PFSK-1 (cell line): Measurements from ENCODE around the gene CNTFR.

Experiments used
- FOXP2 ChIP-seq: optimal IDR thresholded peaks from 2 replicates; pipeline ENCODE3; 2011; ENCODE audit warnings: borderline replicate concordance, control low read depth, inconsistent platforms; ENCODE audit not compliant: insufficient read depth; ENCODE audit errors: extremely low read length, extremely low read depth
- POLR2AphosphoS5 ChIP-seq: IDR thresholded peaks from 2 replicates; pipeline ENCODE4 v1.6.1; 2012; ENCODE audit warnings: low read depth, mild to moderate bottlenecking, control low read depth, low read length, moderate library complexity
- SIN3A ChIP-seq: IDR thresholded peaks from 2 replicates; pipeline ENCODE4 v1.6.1; 2012; ENCODE audit warnings: mild to moderate bottlenecking, low read length, moderate library complexity, borderline replicate concordance; ENCODE audit not compliant: insufficient read depth
- TAF1 ChIP-seq: IDR thresholded peaks from 2 replicates; pipeline ENCODE4 v1.6.1; 2012; ENCODE audit warnings: low read length, control low read depth, borderline replicate concordance; ENCODE audit not compliant: insufficient read depth
- TF ChIP-seq, protein P1 (sequence below), 2 experiments: IDR thresholded peaks; 2 replicates each; pipeline versions ENCODE4 v1.6.1 to v1.8.0; 2011 to 2012; ENCODE audit warnings: low read depth in 2 of 2, low read length in 2 of 2, control low read depth in 1 of 2, inconsistent platforms in 1 of 2, mild to moderate bottlenecking in 1 of 2, moderate library complexity in 1 of 2; ENCODE audit not compliant: insufficient read depth in 1 of 2

CNTFR gene

DNA sequence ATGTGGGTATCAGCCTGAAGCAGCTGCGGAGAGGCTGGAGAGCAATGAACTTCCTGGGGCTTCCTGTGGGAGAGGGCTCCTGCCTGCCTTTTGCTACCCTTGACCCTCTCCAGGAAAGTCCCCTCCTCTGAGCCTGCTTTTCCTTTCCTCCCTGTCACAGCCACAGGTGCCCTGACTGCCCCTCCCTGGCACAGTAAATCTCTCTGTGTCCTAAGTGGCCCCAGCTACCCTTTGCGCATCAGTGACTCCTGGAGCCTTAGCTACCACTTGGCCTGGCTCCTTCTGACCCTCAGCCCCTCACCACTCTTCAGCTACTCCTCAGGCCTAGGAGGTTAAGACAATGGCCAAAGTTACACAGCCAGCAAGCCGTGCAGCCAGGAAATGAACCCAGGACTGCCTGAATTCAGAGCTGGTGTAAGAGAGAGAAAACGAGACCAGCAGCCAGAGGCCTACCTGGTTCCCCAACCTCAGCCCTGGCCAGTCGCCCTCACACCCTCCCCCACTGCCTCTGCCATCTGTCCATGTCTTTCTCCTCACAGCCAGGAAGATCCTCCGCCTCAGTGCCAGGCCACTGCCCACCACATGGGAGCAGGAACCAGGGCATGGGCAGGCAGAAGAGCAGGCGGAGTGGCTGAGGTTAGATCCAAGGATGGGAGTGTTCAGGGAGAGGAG, 18.6 kb downstream of the CNTFR start:
- TF ChIP-seq, protein P1, sequence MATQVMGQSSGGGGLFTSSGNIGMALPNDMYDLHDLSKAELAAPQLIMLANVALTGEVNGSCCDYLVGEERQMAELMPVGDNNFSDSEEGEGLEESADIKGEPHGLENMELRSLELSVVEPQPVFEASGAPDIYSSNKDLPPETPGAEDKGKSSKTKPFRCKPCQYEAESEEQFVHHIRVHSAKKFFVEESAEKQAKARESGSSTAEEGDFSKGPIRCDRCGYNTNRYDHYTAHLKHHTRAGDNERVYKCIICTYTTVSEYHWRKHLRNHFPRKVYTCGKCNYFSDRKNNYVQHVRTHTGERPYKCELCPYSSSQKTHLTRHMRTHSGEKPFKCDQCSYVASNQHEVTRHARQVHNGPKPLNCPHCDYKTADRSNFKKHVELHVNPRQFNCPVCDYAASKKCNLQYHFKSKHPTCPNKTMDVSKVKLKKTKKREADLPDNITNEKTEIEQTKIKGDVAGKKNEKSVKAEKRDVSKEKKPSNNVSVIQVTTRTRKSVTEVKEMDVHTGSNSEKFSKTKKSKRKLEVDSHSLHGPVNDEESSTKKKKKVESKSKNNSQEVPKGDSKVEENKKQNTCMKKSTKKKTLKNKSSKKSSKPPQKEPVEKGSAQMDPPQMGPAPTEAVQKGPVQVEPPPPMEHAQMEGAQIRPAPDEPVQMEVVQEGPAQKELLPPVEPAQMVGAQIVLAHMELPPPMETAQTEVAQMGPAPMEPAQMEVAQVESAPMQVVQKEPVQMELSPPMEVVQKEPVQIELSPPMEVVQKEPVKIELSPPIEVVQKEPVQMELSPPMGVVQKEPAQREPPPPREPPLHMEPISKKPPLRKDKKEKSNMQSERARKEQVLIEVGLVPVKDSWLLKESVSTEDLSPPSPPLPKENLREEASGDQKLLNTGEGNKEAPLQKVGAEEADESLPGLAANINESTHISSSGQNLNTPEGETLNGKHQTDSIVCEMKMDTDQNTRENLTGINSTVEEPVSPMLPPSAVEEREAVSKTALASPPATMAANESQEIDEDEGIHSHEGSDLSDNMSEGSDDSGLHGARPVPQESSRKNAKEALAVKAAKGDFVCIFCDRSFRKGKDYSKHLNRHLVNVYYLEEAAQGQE (IDR thresholded peaks at IDR 0.05; ENCODE audit: insufficient read depth in 1 of 2, low read depth in 2 of 2, low read length in 2 of 2) = no peak
- TF ChIP-seq POLR2AphosphoS5 (no peak), SIN3A (no peak), FOXP2 (no peak), TAF1 (no peak)

- TF ChIP-seq TAF1 (no peak), SIN3A (no peak), POLR2AphosphoS5 (no peak), FOXP2 (no peak)
- TF ChIP-seq, protein P1 (IDR thresholded peaks at IDR 0.05; ENCODE audit: insufficient read depth in 1 of 2, low read depth in 2 of 2, low read length in 2 of 2) = no peak
These were observed 19.1 kb downstream of the CNTFR start for GRCh38 chr9:34570376-34570775.

GRCh38 chr9:34568774-34569173, 20.8 kb downstream of the CNTFR start:
- TF ChIP-seq, protein P1 (IDR thresholded peaks at IDR 0.05; ENCODE audit: insufficient read depth in 1 of 2, low read depth in 2 of 2, low read length in 2 of 2) = no peak
- no peak for TF ChIP-seq POLR2AphosphoS5
- no peak for TF ChIP-seq SIN3A
- no peak for TF ChIP-seq TAF1
- TF ChIP-seq FOXP2 = no peak

DNA sequence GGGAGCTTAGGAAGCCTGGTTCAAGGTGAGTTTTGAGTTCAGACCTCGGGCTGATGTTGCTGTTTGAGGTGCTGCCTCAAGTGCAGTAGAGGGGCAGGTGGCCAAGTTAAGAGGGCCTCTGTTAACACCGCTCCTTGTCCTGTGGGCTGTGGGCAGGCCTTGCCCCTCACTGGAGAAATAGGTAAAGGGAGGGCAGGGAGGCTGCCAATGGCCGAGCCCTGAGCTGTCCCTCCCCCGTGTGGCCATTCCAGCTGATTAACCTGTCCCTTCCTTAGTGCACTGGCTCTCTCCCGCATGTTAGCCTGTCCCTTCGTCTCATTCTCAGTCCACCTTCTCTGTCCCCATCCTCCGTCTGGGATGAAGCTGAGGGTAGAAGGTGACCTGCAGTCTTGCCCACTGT, 21.4 kb downstream of the CNTFR start:
- TF ChIP-seq POLR2AphosphoS5 = no peak
- no peak for TF ChIP-seq TAF1
- TF ChIP-seq FOXP2 = no peak
- TF ChIP-seq SIN3A = no peak
- TF ChIP-seq, protein P1 (IDR thresholded peaks at IDR 0.05; ENCODE audit: insufficient read depth in 1 of 2, low read depth in 2 of 2, low read length in 2 of 2) = no peak

- TF ChIP-seq, protein P1 (IDR thresholded peaks at IDR 0.05; ENCODE audit: insufficient read depth in 1 of 2, low read depth in 2 of 2, low read length in 2 of 2) = no peak
- no peak for TF ChIP-seq FOXP2
- no peak for TF ChIP-seq TAF1
- TF ChIP-seq SIN3A = no peak
- no peak for TF ChIP-seq POLR2AphosphoS5
These were observed 22.6 kb downstream of the CNTFR start for GRCh38 chr9:34566972-34567371.
